HG02981 (cell line): Measurements from ENCODE around the gene CHRNA9.
"Not testable (repeated sequence)": the region's sequence is repeated elsewhere in the genome, so short reads cannot be mapped to it uniquely, and the experiment has no call there.

Experiments
- ATAC-seq: cut with Tn5 transposase; IDR thresholded peaks from one replicate; pipeline ENCODE4 v1.9.1; 2021; ENCODE audit warnings: mild to moderate bottlenecking, moderate library complexity; ENCODE audit not compliant: unreplicated experiment

Gene CHRNA9

GRCh38 chr4:40378619-40379018 is 43.5 kb downstream of the CHRNA9 start:
- no peak for ATAC-seq

- ATAC-seq = no peak
Measured at GRCh38 chr4:40379248-40379647, 44.1 kb downstream of the CHRNA9 start.

DNA sequence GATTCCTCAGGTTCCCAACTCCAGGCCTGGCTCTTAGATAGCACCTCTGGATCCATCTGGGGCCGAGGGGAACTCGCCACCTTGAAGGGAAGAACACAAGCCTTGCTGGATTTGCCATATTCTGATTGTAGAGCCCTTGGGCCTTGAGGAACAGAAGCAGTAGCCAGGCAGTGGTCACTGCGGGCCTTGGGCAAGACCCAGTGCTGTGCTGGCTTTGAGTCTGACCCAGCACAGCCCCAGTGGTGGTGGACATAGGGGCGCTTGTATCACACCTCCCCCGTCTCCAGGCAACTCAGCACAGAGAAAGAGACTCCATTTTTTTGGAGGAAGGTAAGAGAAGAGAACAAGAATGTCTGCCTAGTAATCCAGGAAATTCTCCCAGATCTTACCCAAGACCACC is 45.5 kb downstream of the CHRNA9 start:
- no peak for ATAC-seq

GRCh38 chr4:40388239-40388638 is 53.1 kb downstream of the CHRNA9 start:
- no peak for ATAC-seq

DNA sequence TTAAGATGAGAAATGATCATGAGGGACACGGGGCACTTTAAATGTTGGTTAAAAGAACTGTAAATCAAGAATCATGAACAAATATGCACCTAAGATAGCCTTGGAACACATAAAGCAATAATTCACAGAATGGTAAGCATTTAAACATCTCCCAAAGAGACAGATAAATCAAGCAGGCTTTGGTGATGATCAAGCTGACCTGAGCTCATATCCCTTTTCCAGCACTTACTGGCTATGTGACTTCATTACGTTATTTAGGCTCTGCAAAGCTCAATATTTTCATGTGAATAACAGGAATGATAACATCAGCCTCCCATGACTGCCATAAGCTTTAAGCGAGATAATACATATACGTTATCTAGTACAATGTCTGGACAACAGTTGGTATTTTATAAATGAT is 54.9 kb downstream of the CHRNA9 start:
- ATAC-seq = no peak

- not testable (repeated sequence) for ATAC-seq
Measured at GRCh38 chr4:40392241-40392640, 57.1 kb downstream of the CHRNA9 start.

- no peak for ATAC-seq
Measured at GRCh38 chr4:40394236-40394635, 59.1 kb downstream of the CHRNA9 start.

- no peak for ATAC-seq
Measured at GRCh38 chr4:40395166-40395900, 60.2 kb downstream of the CHRNA9 start.

GRCh38 chr4:40395908-40396793 is 61.0 kb downstream of the CHRNA9 start:
- no peak for ATAC-seq

- no peak for ATAC-seq
Measured at GRCh38 chr4:40399578-40399977, 64.4 kb downstream of the CHRNA9 start.

DNA sequence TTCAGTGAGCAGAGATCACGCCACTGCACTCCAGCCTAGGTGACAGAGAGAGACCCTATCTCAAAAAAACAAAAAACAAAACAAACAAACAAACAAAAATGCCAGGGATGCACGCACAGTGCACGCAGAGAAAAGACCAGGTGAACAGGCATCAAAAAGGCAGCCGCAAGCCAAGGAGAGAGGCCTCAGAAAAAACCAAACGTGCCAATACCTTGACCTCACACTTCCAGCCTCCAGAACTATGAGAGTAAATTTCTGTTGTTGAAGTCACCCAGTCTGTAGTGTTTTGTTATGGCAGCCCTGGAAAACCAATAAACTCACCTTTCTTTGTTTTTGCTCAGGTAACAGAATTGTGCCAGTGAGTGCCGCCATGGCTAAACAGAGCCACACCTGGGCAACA is 66.0 kb downstream of the CHRNA9 start:
- no peak for ATAC-seq

DNA sequence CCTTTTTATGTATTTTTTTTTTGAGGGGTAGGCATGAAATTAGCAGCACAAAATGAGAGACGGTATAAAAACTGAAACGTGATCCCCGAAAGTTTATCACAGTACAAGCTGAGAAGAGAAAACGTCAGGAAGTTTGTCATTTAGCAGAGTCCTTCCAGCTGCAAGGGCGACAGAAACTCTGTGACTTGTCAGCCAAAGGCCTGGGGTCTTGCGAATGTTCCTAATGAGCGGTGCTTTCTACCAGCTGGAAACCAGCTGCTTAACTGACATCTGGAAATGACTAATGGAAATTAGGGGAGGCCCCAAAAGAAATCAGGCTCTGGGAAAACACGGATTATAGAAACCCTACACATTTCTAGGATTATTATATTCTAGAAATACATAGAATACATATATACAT is 66.5 kb downstream of the CHRNA9 start:
- no peak for ATAC-seq

GRCh38 chr4:40402556-40402955 is 67.4 kb downstream of the CHRNA9 start:
- ATAC-seq = no peak

DNA sequence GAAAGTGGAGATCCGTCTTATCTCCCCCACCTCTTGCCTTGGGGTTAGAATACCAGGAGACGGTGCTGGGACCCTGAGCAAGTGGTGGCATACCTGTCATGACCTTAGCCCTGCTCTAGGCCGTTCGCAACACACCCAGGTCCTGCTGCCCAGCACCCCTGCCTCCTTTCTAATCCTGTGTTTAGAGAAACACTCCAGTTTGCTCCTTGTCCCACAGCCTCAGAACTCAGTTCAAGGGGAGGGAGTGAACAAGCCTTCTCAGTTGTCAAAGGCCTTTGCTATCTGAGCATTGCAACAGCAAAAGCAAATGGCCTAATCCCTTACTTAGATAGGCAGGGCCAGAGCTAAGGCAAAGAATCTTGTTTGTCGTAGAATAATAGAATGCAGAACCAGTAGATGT is 67.9 kb downstream of the CHRNA9 start:
- no peak for ATAC-seq
